Activated CD8-positive, alpha-beta memory T cell treated with anti-CD3 and anti-CD28 coated beads, Interleukin-2, amount 50 U/mL, for 1 hour (primary cell): ENCODE measurements around the gene GTPBP3.
A peak's percentile ranks its signal among the peaks of the same experiment; 100 is the strongest.

Experiments
- DNase-seq: peaks from one replicate; pipeline ENCODE4 v3.0.0-alpha.2; 2020; ENCODE audit errors: extremely low read depth

GTPBP3 gene

GRCh38 chr19:17327654-17328516, 9.5 kb upstream of the GTPBP3 start:
- no peak for DNase-seq

GRCh38 chr19:17328517-17329365, 8.6 kb upstream of the GTPBP3 start:
- DNase-seq = no peak

- no peak for DNase-seq
Measured at GRCh38 chr19:17329366-17330261, 7.7 kb upstream of the GTPBP3 start.

- DNase-seq = no peak
Measured at GRCh38 chr19:17330262-17331044, 6.9 kb upstream of the GTPBP3 start.

- DNase-seq = no peak
Measured at GRCh38 chr19:17331045-17331558, 6.3 kb upstream of the GTPBP3 start.

- DNase-seq = no peak
Measured at GRCh38 chr19:17332360-17332676, 5.0 kb upstream of the GTPBP3 start.

GRCh38 chr19:17332677-17333581, 4.4 kb upstream of the GTPBP3 start:
- DNase-seq = no peak

GRCh38 chr19:17333611-17334413, 3.5 kb upstream of the GTPBP3 start:
- peak; percentile 47 for DNase-seq

- DNase-seq = peak; percentile 91
Measured at GRCh38 chr19:17334414-17335409, 2.6 kb upstream of the GTPBP3 start, which contains the start of gene ANO8. Gene ANO8 (minus strand): TSS chr19:17334855. CDS start chr19:17334670, 185 bp downstream.

GRCh38 chr19:17335575-17335974, 1.8 kb upstream of the GTPBP3 start:
- no peak for DNase-seq

GRCh38 chr19:17337675-17338432, 501 bp downstream of the GTPBP3 start:
- DNase-seq = no peak

GRCh38 chr19:17338433-17339078, 1.2 kb downstream of the GTPBP3 start:
- no peak for DNase-seq

GRCh38 chr19:17339088-17339741, 1.9 kb downstream of the GTPBP3 start:
- no peak for DNase-seq

- DNase-seq = no peak
Measured at GRCh38 chr19:17340302-17340870, 3.0 kb downstream of the GTPBP3 start.

GRCh38 chr19:17340871-17341357, 3.6 kb downstream of the GTPBP3 start:
- DNase-seq = no peak
